HepG2 (cell line): ENCODE results near the gene CLHC1. TPM values are rescaled to one million over a fixed set of nuclear protein-coding genes. Genes with fewer than 3 reads are reported as not detected.

Experiments
- ATAD3A ChIP-seq: sonication (generic); formaldehyde crosslinking; IDR thresholded peaks from 2 replicates; pipeline ENCODE4 v1.4.0; 2020; ENCODE audit warnings: missing genetic modification reagents
- BORCS8-MEF2B ChIP-seq: sonication (generic); formaldehyde crosslinking; IDR thresholded peaks from 2 replicates; pipeline ENCODE4 v1.8.0; 2022; ENCODE audit warnings: mild to moderate bottlenecking, missing genetic modification reagents
- DR1 ChIP-seq: sonication (generic); formaldehyde crosslinking; IDR thresholded peaks from 2 replicates; pipeline ENCODE4 v1.8.0; 2021; ENCODE audit warnings: mild to moderate bottlenecking, missing genetic modification reagents, inconsistent platforms
- FLYWCH1 ChIP-seq: sonication (generic); formaldehyde crosslinking; IDR thresholded peaks from 2 replicates; pipeline ENCODE4 v1.8.1; 2023; ENCODE audit warnings: mild to moderate bottlenecking, missing genetic modification reagents
- FOXC1 ChIP-seq: sonication (generic); formaldehyde crosslinking; IDR thresholded peaks from 2 replicates; pipeline ENCODE4 v1.8.0; 2022; ENCODE audit warnings: mild to moderate bottlenecking, missing genetic modification reagents, borderline replicate concordance
- HMGA1 ChIP-seq: sonication (generic); formaldehyde crosslinking; conservative IDR thresholded peaks from 2 replicates; pipeline ENCODE4 v1.4.0; 2020; ENCODE audit warnings: missing genetic modification reagents
- HNF4G ChIP-seq, 2 experiments: sonication (generic) in 1 of 2; formaldehyde crosslinking in 1 of 2; IDR thresholded peaks; 2 replicates each; pipeline versions ENCODE4 v1.4.0 to v1.6.1; 2011 to 2020; ENCODE audit warnings: borderline replicate concordance in 2 of 2, low read depth in 2 of 2, mild to moderate bottlenecking in 2 of 2, low read length in 1 of 2, missing genetic modification reagents in 1 of 2, moderate library complexity in 1 of 2
- HOXA5 ChIP-seq: sonication (generic); formaldehyde crosslinking; IDR thresholded peaks from 2 replicates; pipeline ENCODE4 v1.4.0; 2020; ENCODE audit warnings: missing genetic modification reagents
- IRX3 ChIP-seq: sonication (generic); formaldehyde crosslinking; IDR thresholded peaks from 2 replicates; pipeline ENCODE4 v1.8.1; 2023; ENCODE audit warnings: mild to moderate bottlenecking, low read depth, missing genetic modification reagents, borderline replicate concordance
- SMAD3 ChIP-seq: sonication (generic); formaldehyde crosslinking; IDR thresholded peaks from 2 replicates; pipeline ENCODE4 v1.4.0; 2020; ENCODE audit warnings: missing genetic modification reagents
- SRSF1 ChIP-seq: fragments of 200-400 bp; formaldehyde crosslinking; optimal IDR thresholded peaks from 2 replicates; pipeline ENCODE3; 2017; ENCODE audit warnings: mild to moderate bottlenecking, low read depth, low read length, moderate library complexity
- TAF1 ChIP-seq: sonication (generic); formaldehyde crosslinking; IDR thresholded peaks from 2 replicates; pipeline ENCODE4 v1.4.0; 2020; ENCODE audit warnings: missing genetic modification reagents
- ZNF230 ChIP-seq: sonication (generic); formaldehyde crosslinking; IDR thresholded peaks from 2 replicates; pipeline ENCODE4 v1.4.0; 2020; ENCODE audit warnings: mild to moderate bottlenecking, missing genetic modification reagents
- ZNF274 ChIP-seq: sonication (generic); formaldehyde crosslinking; IDR thresholded peaks from 2 replicates; pipeline ENCODE4 v1.5.1; 2020; ENCODE audit warnings: mild to moderate bottlenecking, missing genetic modification reagents
- ZNF570 ChIP-seq: sonication (generic); formaldehyde crosslinking; IDR thresholded peaks from 2 replicates; pipeline ENCODE4 v1.4.0; 2020; ENCODE audit warnings: mild to moderate bottlenecking, missing genetic modification reagents, borderline replicate concordance
- ZNF629 ChIP-seq: sonication (generic); formaldehyde crosslinking; conservative IDR thresholded peaks from 2 replicates; pipeline ENCODE4 v1.5.0; 2020; ENCODE audit warnings: missing genetic modification reagents
- ZNF660 ChIP-seq: sonication (generic); formaldehyde crosslinking; IDR thresholded peaks from 2 replicates; pipeline ENCODE4 v1.5.1; 2020; ENCODE audit warnings: mild to moderate bottlenecking, low read depth, missing genetic modification reagents, borderline replicate concordance
- ZNF674 ChIP-seq: sonication (generic); formaldehyde crosslinking; IDR thresholded peaks from 2 replicates; pipeline ENCODE4 v1.5.0; 2020; ENCODE audit warnings: low read depth, mild to moderate bottlenecking, missing genetic modification reagents
- ZNF841 ChIP-seq: sonication (generic); formaldehyde crosslinking; IDR thresholded peaks from 2 replicates; pipeline ENCODE4 v1.8.1; 2023; ENCODE audit warnings: missing genetic modification reagents, borderline replicate concordance
- ZSCAN30 ChIP-seq: sonication (generic); formaldehyde crosslinking; IDR thresholded peaks from 2 replicates; pipeline ENCODE4 v1.5.0; 2020; ENCODE audit warnings: mild to moderate bottlenecking, missing genetic modification reagents
- polyA plus RNA-seq, 8 experiments: library from polyadenylated mRNA; depleted of rRNA in 3 of 8; stranded (reverse) in 7 of 8; unstranded in 1 of 8; fragments of >200 nt; fragmentation: Illumina TruSeq in 4 of 8; extraction: Trizol in 4 of 8; gene quantifications; 2 replicates each; pipeline versions ENCODE4 v1.2.1 to v1.2.3, GENCODE V29; 2011 to 2016; ENCODE audit warnings: low read depth in 4 of 8, missing spikeins in 1 of 8, mixed read lengths in 1 of 8; ENCODE audit not compliant: insufficient read depth in 1 of 8
- total RNA-seq, 5 experiments: library from RNA; depleted of rRNA; stranded (reverse); fragments of >200 nt; fragmentation: Illumina TruSeq; extraction: Trizol; gene quantifications; 2 replicates each; pipeline ENCODE4 v1.2.3, GENCODE V29; 2016; ENCODE audit warnings: low read depth in 1 of 5
- TF ChIP-seq, protein P1 (sequence below): sonication (generic); formaldehyde crosslinking; IDR thresholded peaks from 2 replicates; pipeline ENCODE4 v1.8.0; 2022; ENCODE audit warnings: missing genetic modification reagents, mild to moderate bottlenecking, inconsistent platforms, borderline replicate concordance
- TF ChIP-seq, protein P2 (sequence below): sonication (generic); formaldehyde crosslinking; IDR thresholded peaks from 2 replicates; pipeline ENCODE4 v1.4.0; 2020; ENCODE audit warnings: mild to moderate bottlenecking, missing genetic modification reagents, borderline replicate concordance
- TF ChIP-seq, protein P3 (sequence below): sonication (generic); formaldehyde crosslinking; IDR thresholded peaks from 2 replicates; pipeline ENCODE4 v1.5.1; 2020; ENCODE audit warnings: missing genetic modification reagents, mild to moderate bottlenecking, borderline replicate concordance
- TF ChIP-seq, protein P4 (sequence below): fragments of 450-650 bp; IDR thresholded peaks from 2 replicates; pipeline ENCODE4 v1.6.1; 2017

The CLHC1 gene
- total and polyA plus RNA-seq, 2 of the 13 experiments (the other 11 are each of a cell fraction or from before 2014, with no cell fraction given), result 9.8 to 12.6 TPM

DNA sequence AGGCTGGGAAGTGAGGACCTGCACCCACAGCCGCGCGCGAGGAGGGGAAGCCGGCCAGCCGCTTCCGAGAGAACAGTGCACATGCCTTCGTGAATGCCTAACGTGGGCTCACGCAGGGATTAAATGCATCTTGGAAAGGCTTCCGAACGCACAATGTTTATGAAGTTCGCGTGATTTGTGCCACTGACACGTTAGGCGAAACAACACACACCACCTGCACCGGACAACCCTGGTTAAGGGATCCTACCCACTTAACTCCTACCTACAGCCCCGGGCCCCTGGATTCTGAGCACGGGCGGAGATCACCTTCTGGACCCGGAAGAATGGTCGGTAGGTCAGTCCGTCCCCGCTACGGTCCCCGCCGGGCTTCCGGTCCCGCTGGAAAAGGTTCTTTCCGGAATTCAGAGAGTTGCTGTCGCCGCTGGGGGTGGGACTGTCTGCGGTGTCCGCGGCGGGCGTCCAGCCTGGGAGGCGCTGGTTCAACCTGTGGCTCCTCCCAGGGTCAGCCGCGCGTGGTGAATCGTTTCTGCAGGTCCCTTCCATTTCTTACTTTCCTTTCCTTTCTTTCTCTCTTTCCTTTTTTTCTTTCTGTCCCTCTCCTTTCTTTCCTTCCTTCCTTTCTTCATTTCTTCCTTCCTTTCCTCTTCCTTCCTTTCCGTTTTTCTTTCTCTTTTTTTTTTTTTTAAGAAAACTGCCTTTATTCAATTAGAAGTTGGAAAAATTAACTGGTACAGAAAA is 37.0 kb upstream of the CLHC1 start, which contains the start of gene MTIF2 (continued):
- TF ChIP-seq SMAD3 (CRISPR knock-in tag) (peak; percentile 100), ATAD3A (no peak), HOXA5 (peak; percentile 98), FLYWCH1 (CRISPR knock-in tag) (peak; percentile 91; the same call in 1 of the 2 replicates), ZNF570 (CRISPR knock-in tag) (0 out of 2 replicates have a peak, but pooled peaks have one; percentile 73), ZSCAN30 (CRISPR knock-in tag) (peak; percentile 98), ZNF230 (CRISPR knock-in tag) (peak; percentile 96), ZNF660 (CRISPR knock-in tag) (no peak; the same call in 1 of the 2 replicates), ZNF274 (peak; percentile 91), IRX3 (CRISPR knock-in tag) (peak; percentile 78; the same call in 1 of the 2 replicates), ZNF629 (CRISPR knock-in tag) (peak; percentile 73), HNF4G (IDR thresholded peaks at IDR 0.05; ENCODE audit: borderline replicate concordance, low read depth, low read length) (peak; percentile 91), HNF4G (CRISPR knock-in tag; IDR thresholded peaks at IDR 0.05; ENCODE audit: borderline replicate concordance, low read depth) (peak; percentile 93), FOXC1 (CRISPR knock-in tag) (peak; percentile 99), HMGA1 (CRISPR knock-in tag) (no peak), SRSF1 (peak; percentile 98), ZNF674 (CRISPR knock-in tag) (peak; percentile 88), ZNF841 (CRISPR knock-in tag) (no peak), BORCS8-MEF2B (CRISPR knock-in tag) (peak; percentile 96), TAF1 (CRISPR knock-in tag) (peak; percentile 94), DR1 (peak; percentile 91; the same call in 1 of the 2 replicates)
- TF ChIP-seq, protein P1, sequence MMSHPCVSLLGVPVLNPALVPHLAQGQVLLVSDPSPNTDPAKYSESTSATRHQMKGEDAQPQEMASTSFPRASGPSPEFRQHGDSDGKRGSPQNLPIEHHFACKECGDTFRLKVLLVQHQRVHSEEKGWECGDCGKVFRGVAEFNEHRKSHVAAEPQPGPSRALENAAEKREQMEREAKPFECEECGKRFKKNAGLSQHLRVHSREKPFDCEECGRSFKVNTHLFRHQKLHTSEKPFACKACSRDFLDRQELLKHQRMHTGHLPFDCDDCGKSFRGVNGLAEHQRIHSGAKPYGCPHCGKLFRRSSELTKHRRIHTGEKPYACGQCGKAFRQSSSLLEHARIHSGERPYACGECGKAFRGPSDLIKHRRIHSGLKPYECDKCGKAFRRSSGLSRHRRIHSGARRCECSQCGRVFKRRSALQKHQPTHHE (CRISPR knock-in tag), result peak; percentile 95; the same call in 1 of the 2 replicates
- TF ChIP-seq, protein P2, sequence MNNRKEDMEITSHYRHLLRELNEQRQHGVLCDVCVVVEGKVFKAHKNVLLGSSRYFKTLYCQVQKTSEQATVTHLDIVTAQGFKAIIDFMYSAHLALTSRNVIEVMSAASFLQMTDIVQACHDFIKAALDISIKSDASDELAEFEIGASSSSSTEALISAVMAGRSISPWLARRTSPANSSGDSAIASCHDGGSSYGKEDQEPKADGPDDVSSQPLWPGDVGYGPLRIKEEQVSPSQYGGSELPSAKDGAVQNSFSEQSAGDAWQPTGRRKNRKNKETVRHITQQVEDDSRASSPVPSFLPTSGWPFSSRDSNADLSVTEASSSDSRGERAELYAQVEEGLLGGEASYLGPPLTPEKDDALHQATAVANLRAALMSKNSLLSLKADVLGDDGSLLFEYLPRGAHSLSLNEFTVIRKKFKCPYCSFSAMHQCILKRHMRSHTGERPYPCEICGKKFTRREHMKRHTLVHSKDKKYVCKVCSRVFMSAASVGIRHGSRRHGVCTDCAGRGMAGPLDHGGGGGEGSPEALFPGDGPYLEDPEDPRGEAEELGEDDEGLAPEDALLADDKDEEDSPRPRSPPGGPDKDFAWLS (CRISPR knock-in tag), result peak; percentile 92; the same call in 1 of the 2 replicates
- TF ChIP-seq, protein P3, sequence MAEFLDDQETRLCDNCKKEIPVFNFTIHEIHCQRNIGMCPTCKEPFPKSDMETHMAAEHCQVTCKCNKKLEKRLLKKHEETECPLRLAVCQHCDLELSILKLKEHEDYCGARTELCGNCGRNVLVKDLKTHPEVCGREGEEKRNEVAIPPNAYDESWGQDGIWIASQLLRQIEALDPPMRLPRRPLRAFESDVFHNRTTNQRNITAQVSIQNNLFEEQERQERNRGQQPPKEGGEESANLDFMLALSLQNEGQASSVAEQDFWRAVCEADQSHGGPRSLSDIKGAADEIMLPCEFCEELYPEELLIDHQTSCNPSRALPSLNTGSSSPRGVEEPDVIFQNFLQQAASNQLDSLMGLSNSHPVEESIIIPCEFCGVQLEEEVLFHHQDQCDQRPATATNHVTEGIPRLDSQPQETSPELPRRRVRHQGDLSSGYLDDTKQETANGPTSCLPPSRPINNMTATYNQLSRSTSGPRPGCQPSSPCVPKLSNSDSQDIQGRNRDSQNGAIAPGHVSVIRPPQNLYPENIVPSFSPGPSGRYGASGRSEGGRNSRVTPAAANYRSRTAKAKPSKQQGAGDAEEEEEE (CRISPR knock-in tag), result peak; percentile 93
- TF ChIP-seq, protein P4, sequence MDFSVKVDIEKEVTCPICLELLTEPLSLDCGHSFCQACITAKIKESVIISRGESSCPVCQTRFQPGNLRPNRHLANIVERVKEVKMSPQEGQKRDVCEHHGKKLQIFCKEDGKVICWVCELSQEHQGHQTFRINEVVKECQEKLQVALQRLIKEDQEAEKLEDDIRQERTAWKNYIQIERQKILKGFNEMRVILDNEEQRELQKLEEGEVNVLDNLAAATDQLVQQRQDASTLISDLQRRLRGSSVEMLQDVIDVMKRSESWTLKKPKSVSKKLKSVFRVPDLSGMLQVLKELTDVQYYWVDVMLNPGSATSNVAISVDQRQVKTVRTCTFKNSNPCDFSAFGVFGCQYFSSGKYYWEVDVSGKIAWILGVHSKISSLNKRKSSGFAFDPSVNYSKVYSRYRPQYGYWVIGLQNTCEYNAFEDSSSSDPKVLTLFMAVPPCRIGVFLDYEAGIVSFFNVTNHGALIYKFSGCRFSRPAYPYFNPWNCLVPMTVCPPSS, result no peak
